ENCODE results near the gene FTH1. TPM values are rescaled to one million over a fixed set of nuclear protein-coding genes. Genes with fewer than 3 reads are reported as not detected.
A peak's percentile ranks its signal among the peaks of the same experiment; 100 is the strongest.

Gene FTH1
- total and polyA plus RNA-seq, 2 of the 13 experiments (the other 11 are each of a cell fraction or from before 2014, with no cell fraction given) = 607 to 760 TPM

- TF ChIP-seq ZFP91 (CRISPR knock-in tag; IDR thresholded peaks at IDR 0.05; ENCODE audit: borderline replicate concordance) (peak; percentile 31; the same call in 1 of the 2 replicates), ZKSCAN1 (IDR thresholded peaks at IDR 0.05; ENCODE audit: low read length) (no peak), CHD2 (IDR thresholded peaks at IDR 0.05; ENCODE audit: low read depth, low read length) (peak; percentile 10; the same call in 1 of the 2 replicates), BCLAF1 (IDR thresholded peaks at IDR 0.05) (no peak), SIN3A (IDR thresholded peaks at IDR 0.05; ENCODE audit: borderline replicate concordance, low read depth, low read length) (peak; percentile 67; the same call in 1 of the 2 replicates), TEAD3 (CRISPR knock-in tag; optimal IDR thresholded peaks at IDR 0.05; ENCODE audit: borderline replicate concordance) (peak; percentile 27), KLF16 (CRISPR knock-in tag; IDR thresholded peaks at IDR 0.05) (0 out of 4 replicates have a peak, but pooled peaks of 1 of the 2 experiments have one; percentile 10), ATF7-NPFF (CRISPR knock-in tag; IDR thresholded peaks at IDR 0.05; ENCODE audit: low read depth) (0 out of 2 replicates have a peak, but pooled peaks have one; percentile 48), ZSCAN5A (CRISPR knock-in tag; IDR thresholded peaks at IDR 0.05; ENCODE audit: borderline replicate concordance) (peak; percentile 63; the same call in 1 of the 2 replicates), RBM22 (optimal IDR thresholded peaks at IDR 0.05; ENCODE audit: low read length) (peak; percentile 98), MAF1 (CRISPR knock-in tag; IDR thresholded peaks at IDR 0.05; ENCODE audit: borderline replicate concordance) (no peak), CEBPB (IDR thresholded peaks at IDR 0.05; ENCODE audit: borderline replicate concordance, low read depth, low read length) (peak; percentile 32; the same call in 1 of the 2 replicates), TOPORS (CRISPR knock-in tag; IDR thresholded peaks at IDR 0.05) (0 out of 2 replicates have a peak, but pooled peaks have one; percentile 81), ZBTB7B (CRISPR knock-in tag; IDR thresholded peaks at IDR 0.05) (0 out of 2 replicates have a peak, but pooled peaks have one; percentile 30), FUBP1 (CRISPR knock-in tag; IDR thresholded peaks at IDR 0.05; ENCODE audit: borderline replicate concordance) (no peak), ZNF362 (CRISPR knock-in tag; IDR thresholded peaks at IDR 0.05; ENCODE audit: borderline replicate concordance) (peak; percentile 88), POLR2G (IDR thresholded peaks at IDR 0.05; ENCODE audit: low read depth, low read length) (peak; percentile 86), POLR2AphosphoS5 (IDR thresholded peaks at IDR 0.05; ENCODE audit: low read depth, low read length) (peak; percentile 62), NR2F6 (IDR thresholded peaks at IDR 0.05) (peak; percentile 14; the same call in 1 of the 2 replicates), NR2F6 (CRISPR knock-in tag; IDR thresholded peaks at IDR 0.05) (no peak; the same call in 1 of the 2 replicates)
Measured at GRCh38 chr11:61963282-61964057, 4.0 kb downstream of the FTH1 start (continued).

All from HepG2 (cell line).